NCI-H524 treated with DMSO at 0.1 percent for 48 hours (cell line): ENCODE results near the gene HYAL2.

ENCODE experiments used
- DNase-seq: peaks from one replicate; lab custom pipeline; 2025; lab: John Stamatoyannopoulos, UW

Gene HYAL2

GRCh38 chr3:50350527-50351322 is 28.2 kb upstream of the HYAL2 start, which contains the start of the genes CYB561D2 and NPRL2:
Gene CYB561D2, plus strand, starts transcription at chr3:50350862. Its CDS starts 572 bp downstream, at chr3:50351434.
Gene NPRL2, minus strand, starts transcription at chr3:50350775. Its CDS starts 123 bp downstream, at chr3:50350652.
- peak; percentile 50 for DNase-seq

GRCh38 chr3:50350213-50350526 is 27.6 kb upstream of the HYAL2 start:
- no peak for DNase-seq

GRCh38 chr3:50347187-50347813 is 24.8 kb upstream of the HYAL2 start:
- DNase-seq: no peak

- no peak for DNase-seq
Observed at GRCh38 chr3:50345586-50346234, 23.2 kb upstream of the HYAL2 start, which contains the start of gene ZMYND10. Gene ZMYND10, minus strand, starts transcription at chr3:50345732. Its CDS starts 153 bp downstream, at chr3:50345579.

- DNase-seq: no peak
Observed at GRCh38 chr3:50345008-50345407, 22.5 kb upstream of the HYAL2 start.

- DNase-seq: no peak
Observed at GRCh38 chr3:50342813-50343633, 20.5 kb upstream of the HYAL2 start.

- DNase-seq: no peak
Observed at GRCh38 chr3:50341996-50342650, 19.6 kb upstream of the HYAL2 start.

- DNase-seq: no peak
Observed at GRCh38 chr3:50341537-50341936, 19.0 kb upstream of the HYAL2 start.

GRCh38 chr3:50340448-50341329 is 18.1 kb upstream of the HYAL2 start, which contains the start of gene RASSF1:
Gene RASSF1, minus strand, starts transcription at chr3:50340836. Its CDS starts 31 bp downstream, at chr3:50340805.
- no peak for DNase-seq

- no peak for DNase-seq
Observed at GRCh38 chr3:50340147-50340447, 17.6 kb upstream of the HYAL2 start.

- DNase-seq: no peak
Observed at GRCh38 chr3:50339485-50340146, 17.1 kb upstream of the HYAL2 start.

GRCh38 chr3:50338965-50339364 is 16.4 kb upstream of the HYAL2 start:
- no peak for DNase-seq

- peak; percentile 90 for DNase-seq
Observed at GRCh38 chr3:50337175-50337861, 14.8 kb upstream of the HYAL2 start.

GRCh38 chr3:50336452-50337174 is 14.1 kb upstream of the HYAL2 start:
- no peak for DNase-seq

- no peak for DNase-seq
Observed at GRCh38 chr3:50334339-50335075, 12.0 kb upstream of the HYAL2 start.

- DNase-seq: no peak
Observed at GRCh38 chr3:50333744-50334328, 11.3 kb upstream of the HYAL2 start.

- DNase-seq: no peak
Observed at GRCh38 chr3:50331364-50331907, 8.9 kb upstream of the HYAL2 start.
